Liver (tissue), 9 donors: ENCODE measurements around the gene GRK5. TPM values are rescaled to one million over a fixed set of nuclear protein-coding genes. Genes with fewer than 3 reads are reported as not detected.

Experiments used
- DNase-seq: peaks from one replicate; pipeline ENCODE4 v3.0.0-alpha.2; 2017; ENCODE audit warnings: low spot score
- H3K27ac ChIP-seq, 2 donors: one replicate each; pipeline ENCODE4 v1.7.0; 2013; ENCODE audit warnings: inconsistent platforms in 2 of 2, low read length in 2 of 2, control low read depth in 1 of 2, low read depth in 1 of 2, mild to moderate bottlenecking in 1 of 2
- H3K27me3 ChIP-seq, 4 donors: one replicate each; pipeline versions ENCODE4 v1.6.1 to v1.7.0; 2013; ENCODE audit warnings: low read length in 3 of 4, inconsistent platforms in 1 of 4, mild to moderate bottlenecking in 1 of 4, moderate library complexity in 1 of 4; ENCODE audit not compliant: control insufficient read depth in 4 of 4, insufficient read depth in 4 of 4
- H3K36me3 ChIP-seq, 4 donors: one replicate each; pipeline versions ENCODE4 v1.6.1 to v1.7.0; 2013; ENCODE audit warnings: low read length in 3 of 4, mild to moderate bottlenecking in 3 of 4, low read depth in 1 of 4, moderate library complexity in 1 of 4; ENCODE audit not compliant: control insufficient read depth in 4 of 4, insufficient read depth in 3 of 4
- H3K4me1 ChIP-seq, 4 donors: one replicate each; pipeline versions ENCODE4 v1.6.1 to v1.7.0; 2013; ENCODE audit warnings: low read length in 3 of 4, mild to moderate bottlenecking in 3 of 4, moderate library complexity in 1 of 4; ENCODE audit not compliant: control insufficient read depth in 4 of 4, insufficient read depth in 4 of 4
- H3K4me3 ChIP-seq, 3 donors: one replicate each; pipeline versions ENCODE4 v1.6.1 to v1.7.0; 2013; ENCODE audit warnings: low read length in 3 of 3, control low read depth in 1 of 3, low read depth in 1 of 3, mild to moderate bottlenecking in 1 of 3
- H3K9ac ChIP-seq, 2 donors: one replicate each; pipeline ENCODE4 v1.7.0; 2013; ENCODE audit warnings: low read length in 2 of 2, mild to moderate bottlenecking in 2 of 2, moderate library complexity in 2 of 2, control low read depth in 1 of 2, low read depth in 1 of 2
- H3K9me3 ChIP-seq, 4 donors: one replicate each; pipeline versions ENCODE4 v1.6.1 to v1.7.0; 2013; ENCODE audit warnings: low read length in 3 of 4; ENCODE audit not compliant: control insufficient read depth in 4 of 4
- EGR1 ChIP-seq, 2 donors: IDR thresholded peaks; 2 replicates each; pipeline ENCODE4 v1.6.1; 2016 to 2018; ENCODE audit warnings: antibody characterized with exemption in 2 of 2, low read depth in 2 of 2
- FOXA1 ChIP-seq: IDR thresholded peaks from 2 replicates; pipeline ENCODE4 v1.6.1; 2016; ENCODE audit warnings: antibody characterized with exemption
- FOXA2 ChIP-seq: IDR thresholded peaks from 2 replicates; pipeline ENCODE4 v1.6.1; 2016; ENCODE audit warnings: antibody characterized with exemption
- GABPA ChIP-seq, 2 donors: IDR thresholded peaks in 1 of 2; conservative IDR thresholded peaks in 1 of 2; 2 replicates each; pipeline ENCODE4 v1.6.1; 2016; ENCODE audit warnings: antibody characterized with exemption in 2 of 2, mild to moderate bottlenecking in 1 of 2, moderate library complexity in 1 of 2
- HNF4A ChIP-seq, 2 donors: conservative IDR thresholded peaks; 2 replicates each; pipeline ENCODE4 v1.6.1; 2016; ENCODE audit warnings: antibody characterized with exemption in 2 of 2, mild to moderate bottlenecking in 2 of 2
- JUND ChIP-seq, 2 donors: IDR thresholded peaks; 2 replicates each; pipeline ENCODE4 v1.6.1; 2016; ENCODE audit warnings: antibody characterized with exemption in 2 of 2
- MAX ChIP-seq: IDR thresholded peaks from 2 replicates; pipeline ENCODE4 v1.6.1; 2016; ENCODE audit warnings: antibody characterized with exemption
- NR2F2 ChIP-seq: IDR thresholded peaks from 2 replicates; pipeline ENCODE4 v1.6.1; 2016; ENCODE audit warnings: antibody characterized with exemption
- RAD21 ChIP-seq, 2 donors: IDR thresholded peaks; 2 replicates each; pipeline ENCODE4 v1.6.1; 2016; ENCODE audit warnings: antibody characterized with exemption in 2 of 2, mild to moderate bottlenecking in 2 of 2
- REST ChIP-seq: IDR thresholded peaks from 2 replicates; pipeline ENCODE4 v1.6.1; 2016; ENCODE audit warnings: antibody characterized with exemption, mild to moderate bottlenecking
- SP1 ChIP-seq: IDR thresholded peaks from 2 replicates; pipeline ENCODE4 v1.6.1; 2018; ENCODE audit warnings: antibody characterized with exemption, mild to moderate bottlenecking
- ZBTB33 ChIP-seq: IDR thresholded peaks from 2 replicates; pipeline ENCODE4 v1.6.1; 2016; ENCODE audit warnings: antibody characterized with exemption
- WGBS: extraction: QIAGEN DNeasy Blood & Tissue Kit; methylation state at CpG from one replicate; pipeline ENCODE4 v1.1.7; 2013; 5-methylcytosine and 5-hydroxymethylcytosine counted together
- polyA plus RNA-seq, 2 donors: library from polyadenylated mRNA; stranded (reverse) in 1 of 2; unstranded in 1 of 2; fragments of 200-250 nt in 1 of 2; fragments of >200 nt in 1 of 2; fragmentation: Nextera tagmentation in 1 of 2; extraction: Ambion mirVana in 1 of 2; gene quantifications; one replicate each; pipeline versions ENCODE4 v1.2.1 to v1.2.3, GENCODE V29; 2013 to 2015
- total RNA-seq, 2 donors: library from RNA; depleted of rRNA; stranded (reverse); fragments of >200 nt; gene quantifications; one replicate each; pipeline ENCODE4 v1.2.3, GENCODE V29; 2014
- donor health status: healthy.
- donor health status: healthy.
- donor health status: healthy.
- donor health status: healthy.
- donor health status: healthy.

The GRK5 gene
- total and polyA plus RNA-seq, 4 donors, result 2.1 to 6.6 (median 5.1) TPM

- 52% methylated on average over 9 of the region's 9 CpGs for WGBS
- peaks cover 0 to 30% (median 22%) of the 10 kb centered on the region in 4 donors for H3K4me1 ChIP-seq
- TF ChIP-seq FOXA2 (no peak), FOXA1 (no peak), MAX (no peak), RAD21 (IDR thresholded peaks at IDR 0.05) (no peak), SP1 (no peak), JUND (IDR thresholded peaks at IDR 0.05) (no peak), GABPA (IDR thresholded peaks at IDR 0.05 in 1 of 2, conservative IDR thresholded peaks at IDR 0.05 in 1 of 2) (no peak), ZBTB33 (no peak)
Observed at GRCh38 chr10:119209736-119210355, 2.5 kb downstream of the GRK5 start.

GRCh38 chr10:119210633-119211032 lies 3.3 kb downstream of the GRK5 start:
- peaks cover 0 to 30% (median 22%) of the 10 kb centered on the region in 4 donors for H3K4me1 ChIP-seq
- no peaks in the 10 kb centered on the region for H3K9me3 ChIP-seq
- DNase-seq, result no peak
- no peak overlapping the region for H3K27ac ChIP-seq
- TF ChIP-seq EGR1 (IDR thresholded peaks at IDR 0.05; ENCODE audit: low read depth in 2 of 2) (no peak), ZBTB33 (no peak), FOXA2 (no peak), FOXA1 (no peak), GABPA (IDR thresholded peaks at IDR 0.05 in 1 of 2, conservative IDR thresholded peaks at IDR 0.05 in 1 of 2) (no peak), MAX (no peak), NR2F2 (no peak), REST (no peak), HNF4A (conservative IDR thresholded peaks at IDR 0.05) (no peak)
- H3K36me3 ChIP-seq, result peaks cover 0 to 2% (median 0%) of the 10 kb centered on the region in 4 donors
- no peak overlapping the region for H3K4me3 ChIP-seq
- H3K9ac ChIP-seq, result no peak overlapping the region
- 86% methylated on average over 2 of the region's 2 CpGs for WGBS
- no peaks in the 10 kb centered on the region for H3K27me3 ChIP-seq

More at GRCh38 chr10:119209736-119210355, 2.5 kb downstream of the GRK5 start:
- DNase-seq, result no peak
- H3K9me3 ChIP-seq, result no peaks in the 10 kb centered on the region
- H3K27me3 ChIP-seq, result no peaks in the 10 kb centered on the region
- peak overlapping the region; percentile 53 to 80 for H3K27ac ChIP-seq
- peak overlapping the region in 1 of 2 donors; percentile 69 for H3K9ac ChIP-seq
- H3K4me3 ChIP-seq, result peak overlapping the region in 1 of 3 donors; percentile 4
- H3K36me3 ChIP-seq, result peaks cover 0 to 2% (median 0%) of the 10 kb centered on the region in 4 donors
